ENCODE results near the gene ZNF43. TPM values are rescaled to one million over a fixed set of nuclear protein-coding genes. Genes with fewer than 3 reads are reported as not detected.
"Not testable (repeated sequence)": the region's sequence is repeated elsewhere in the genome, so short reads cannot be mapped to it uniquely, and the experiment has no call there.

Gene ZNF43
- total and polyA plus RNA-seq, 2 donors (not counting 1 experiment from before 2014, with no cell fraction given), result 10.8 to 59.8 TPM

DNA sequence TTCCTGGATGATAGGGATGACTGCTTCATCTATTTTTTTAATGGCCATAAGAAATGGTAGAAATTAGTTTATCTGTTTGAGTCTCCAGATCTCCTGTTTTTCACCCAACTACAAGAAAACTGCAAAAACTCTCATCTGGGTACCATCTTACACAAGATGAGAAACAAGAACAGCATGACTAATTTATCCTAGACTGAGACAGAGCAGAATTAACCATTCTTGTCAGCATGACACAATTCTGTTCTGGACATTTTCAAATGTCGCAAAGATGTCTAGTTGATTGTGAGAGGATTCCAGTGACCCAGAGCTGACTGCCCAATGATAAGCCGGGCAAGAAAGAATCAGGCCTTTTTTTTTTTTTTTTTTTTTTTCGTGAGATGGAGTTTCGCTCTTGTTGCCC, 12.8 kb downstream of the ZNF43 start:
- Histone ChIP-seq H3K4me3 (ENCODE audit: control extremely low read depth in 1 of 5, extremely low read depth in 1 of 5, insufficient read depth in 1 of 5, low read depth in 2 of 5, low read length in 4 of 5) (no peak overlapping the region), H4K20me1 (ENCODE audit: control insufficient read depth, insufficient read depth, low read length, poor library complexity, severe bottlenecking) (no peaks in the 10 kb centered on the region), H3K27ac (ENCODE audit: low read length in 2 of 2) (no peak overlapping the region), H3K36me3 (replicated peaks in 1 of 2; ENCODE audit: control extremely low read depth in 1 of 2, control insufficient read depth in 1 of 2, extremely low read depth in 1 of 2, insufficient read depth in 2 of 2, low read length in 1 of 2) (peaks cover 9 to 19% of the 10 kb centered on the region in 2 experiments), H3K79me2 (ENCODE audit: control insufficient read depth, insufficient read depth, low read length) (peaks cover 50% of the 10 kb centered on the region), H3K27me3 (replicated peaks in 1 of 4; ENCODE audit: control extremely low read depth in 1 of 4, control insufficient read depth in 3 of 4, insufficient read depth in 4 of 4, low read length in 3 of 4) (no peaks in the 10 kb centered on the region), H3K9me3 (ENCODE audit: control extremely low read depth in 1 of 3, control insufficient read depth in 2 of 3, insufficient read depth in 1 of 3, low read length in 2 of 3) (peaks cover 12 to 57% (median 16%) of the 10 kb centered on the region in 3 donors), H2AFZ (ENCODE audit: insufficient read depth, low read depth, low read length, poor library complexity, severe bottlenecking) (no peak overlapping the region), H3K4me2 (replicated peaks; ENCODE audit: low read depth, low read length, poor library complexity, severe bottlenecking) (no peak overlapping the region), H3K9ac (ENCODE audit: low read length) (no peak overlapping the region), H3K4me1 (ENCODE audit: control insufficient read depth in 2 of 2, insufficient read depth in 2 of 2, low read length in 2 of 2) (no peaks in the 10 kb centered on the region)
- DNase-seq, result no peak
- Mint-ChIP-seq H3K4me1 (no peaks in the 10 kb centered on the region), H3K9me3 (ENCODE audit: insufficient read depth) (peaks cover 2% of the 10 kb centered on the region), H3K27me3 (no peaks in the 10 kb centered on the region), H3K4me3 (no peak overlapping the region), H3K27ac (no peak overlapping the region)
- TF ChIP-seq, protein P1, sequence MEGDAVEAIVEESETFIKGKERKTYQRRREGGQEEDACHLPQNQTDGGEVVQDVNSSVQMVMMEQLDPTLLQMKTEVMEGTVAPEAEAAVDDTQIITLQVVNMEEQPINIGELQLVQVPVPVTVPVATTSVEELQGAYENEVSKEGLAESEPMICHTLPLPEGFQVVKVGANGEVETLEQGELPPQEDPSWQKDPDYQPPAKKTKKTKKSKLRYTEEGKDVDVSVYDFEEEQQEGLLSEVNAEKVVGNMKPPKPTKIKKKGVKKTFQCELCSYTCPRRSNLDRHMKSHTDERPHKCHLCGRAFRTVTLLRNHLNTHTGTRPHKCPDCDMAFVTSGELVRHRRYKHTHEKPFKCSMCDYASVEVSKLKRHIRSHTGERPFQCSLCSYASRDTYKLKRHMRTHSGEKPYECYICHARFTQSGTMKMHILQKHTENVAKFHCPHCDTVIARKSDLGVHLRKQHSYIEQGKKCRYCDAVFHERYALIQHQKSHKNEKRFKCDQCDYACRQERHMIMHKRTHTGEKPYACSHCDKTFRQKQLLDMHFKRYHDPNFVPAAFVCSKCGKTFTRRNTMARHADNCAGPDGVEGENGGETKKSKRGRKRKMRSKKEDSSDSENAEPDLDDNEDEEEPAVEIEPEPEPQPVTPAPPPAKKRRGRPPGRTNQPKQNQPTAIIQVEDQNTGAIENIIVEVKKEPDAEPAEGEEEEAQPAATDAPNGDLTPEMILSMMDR (IDR thresholded peaks at IDR 0.05), result no peak
- TF ChIP-seq EZH2 (IDR thresholded peaks at IDR 0.05; ENCODE audit: borderline replicate concordance, insufficient read depth, low read depth, low read length, poor library complexity, severe bottlenecking), result no peak
- CTCF ChIA-PET, result no interaction called here
- WGBS (ENCODE audit: insufficient coverage), result 95% methylated on average over 2 of the region's 4 CpGs
- POLR2A ChIA-PET, result no interaction called here
- intact Hi-C loops (cut with micrococcal nuclease), result no loop called here
- ATAC-seq (ENCODE audit: low read depth), result no peak

DNA sequence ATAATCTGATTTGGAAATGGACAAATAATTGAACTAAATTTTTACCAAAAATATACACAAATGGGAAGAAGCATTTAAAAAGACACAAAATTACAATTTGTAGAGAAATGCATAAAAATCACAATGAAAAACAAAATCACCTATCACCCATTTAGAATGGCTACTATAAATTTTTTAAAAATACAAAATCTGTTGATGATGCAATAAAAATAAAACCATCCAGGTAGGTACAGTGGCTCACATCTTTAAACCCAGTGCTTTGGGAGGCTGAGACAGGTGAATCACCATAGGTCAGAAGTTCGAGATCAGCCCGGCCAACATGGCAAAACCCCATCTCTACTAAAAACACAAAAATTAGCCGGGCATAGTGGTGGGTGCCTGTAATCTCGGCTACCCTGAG, 23.5 kb downstream of the ZNF43 start:
- Mint-ChIP-seq H3K27ac (no peak overlapping the region), H3K4me3 (no peak overlapping the region), H3K27me3 (no peaks in the 10 kb centered on the region), H3K9me3 (ENCODE audit: insufficient read depth) (peaks cover 18% of the 10 kb centered on the region), H3K4me1 (no peaks in the 10 kb centered on the region)
- ChIA-PET POLR2A (no interaction called here), CTCF (no interaction called here)
- Histone ChIP-seq H3K27me3 (replicated peaks in 1 of 4; ENCODE audit: control extremely low read depth in 1 of 4, control insufficient read depth in 3 of 4, insufficient read depth in 4 of 4, low read length in 3 of 4) (no peaks in the 10 kb centered on the region), H3K9ac (ENCODE audit: low read length) (no peak overlapping the region), H3K4me3 (ENCODE audit: control extremely low read depth in 1 of 5, extremely low read depth in 1 of 5, insufficient read depth in 1 of 5, low read depth in 2 of 5, low read length in 4 of 5) (no peak overlapping the region), H3K27ac (ENCODE audit: low read length in 2 of 2) (no peak overlapping the region), H4K20me1 (ENCODE audit: control insufficient read depth, insufficient read depth, low read length, poor library complexity, severe bottlenecking) (no peaks in the 10 kb centered on the region), H2AFZ (ENCODE audit: insufficient read depth, low read depth, low read length, poor library complexity, severe bottlenecking) (no peak overlapping the region), H3K9me3 (ENCODE audit: control extremely low read depth in 1 of 3, control insufficient read depth in 2 of 3, insufficient read depth in 1 of 3, low read length in 2 of 3) (peaks cover 34 to 78% (median 48%) of the 10 kb centered on the region in 3 donors), H3K4me2 (replicated peaks; ENCODE audit: low read depth, low read length, poor library complexity, severe bottlenecking) (no peak overlapping the region), H3K4me1 (ENCODE audit: control insufficient read depth in 2 of 2, insufficient read depth in 2 of 2, low read length in 2 of 2) (no peaks in the 10 kb centered on the region), H3K36me3 (replicated peaks in 1 of 2; ENCODE audit: control extremely low read depth in 1 of 2, control insufficient read depth in 1 of 2, extremely low read depth in 1 of 2, insufficient read depth in 2 of 2, low read length in 1 of 2) (peaks cover 32 to 73% of the 10 kb centered on the region in 2 experiments), H3K79me2 (ENCODE audit: control insufficient read depth, insufficient read depth, low read length) (no peaks in the 10 kb centered on the region)
- DNase-seq (no peak), ATAC-seq (ENCODE audit: low read depth) (no peak)
- intact Hi-C loops (cut with micrococcal nuclease), result no loop called here
- WGBS (ENCODE audit: insufficient coverage), result no CpG with 5 or more reads among the region's 4 CpGs
- no peak for TF ChIP-seq EZH2 (IDR thresholded peaks at IDR 0.05; ENCODE audit: borderline replicate concordance, insufficient read depth, low read depth, low read length, poor library complexity, severe bottlenecking)
- TF ChIP-seq, protein P1 (IDR thresholded peaks at IDR 0.05), result no peak

DNA sequence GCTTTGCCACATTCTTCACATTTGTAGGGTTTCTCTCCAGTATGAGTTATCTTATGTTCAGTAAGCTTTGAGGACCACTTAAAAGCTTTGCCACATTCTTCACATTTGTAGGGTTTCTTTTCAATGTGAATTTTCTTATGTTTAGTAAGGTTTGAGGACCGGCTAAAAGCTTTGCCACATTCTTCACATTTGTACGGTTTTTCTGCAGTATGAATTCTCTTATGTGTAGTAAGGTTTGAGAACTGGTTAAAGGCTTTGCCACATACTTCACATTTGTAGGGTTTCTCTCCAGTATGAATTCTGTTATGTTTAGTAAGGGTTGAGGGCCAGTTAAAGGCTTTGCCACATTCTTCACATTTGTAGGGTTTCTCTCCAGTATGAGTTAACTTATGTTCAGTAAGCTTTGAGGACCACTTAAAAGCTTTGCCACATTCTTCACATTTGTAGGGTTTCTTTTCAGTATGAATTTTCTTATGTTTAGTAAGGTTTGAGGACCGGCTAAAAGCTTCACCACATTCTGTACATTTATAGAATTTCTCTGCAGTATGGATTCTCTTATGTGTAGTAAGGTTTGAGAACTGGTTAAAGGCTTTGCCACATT, 27.5 kb downstream of the ZNF43 start:
- peaks cover 25% of the 10 kb centered on the region for H3K9me3 Mint-ChIP-seq (ENCODE audit: insufficient read depth)
- H3K4me2 ChIP-seq (replicated peaks; ENCODE audit: low read depth, low read length, poor library complexity, severe bottlenecking); H3K79me2 ChIP-seq (ENCODE audit: control insufficient read depth, insufficient read depth, low read length); H3K27me3 ChIP-seq (replicated peaks in 1 of 4; ENCODE audit: control extremely low read depth in 1 of 4, control insufficient read depth in 3 of 4, insufficient read depth in 4 of 4, low read length in 3 of 4); POLR2A ChIA-PET; H3K27ac Mint-ChIP-seq; H4K20me1 ChIP-seq (ENCODE audit: control insufficient read depth, insufficient read depth, low read length, poor library complexity, severe bottlenecking); H2AFZ ChIP-seq (ENCODE audit: insufficient read depth, low read depth, low read length, poor library complexity, severe bottlenecking); H3K4me1 ChIP-seq (ENCODE audit: control insufficient read depth in 2 of 2, insufficient read depth in 2 of 2, low read length in 2 of 2); H3K27ac ChIP-seq (ENCODE audit: low read length in 2 of 2); intact Hi-C loops (cut with micrococcal nuclease); H3K27me3 Mint-ChIP-seq; ATAC-seq (ENCODE audit: low read depth); H3K4me1 Mint-ChIP-seq; H3K4me3 Mint-ChIP-seq; DNase-seq: not testable (repeated sequence)
- WGBS (ENCODE audit: insufficient coverage), result no CpG with 5 or more reads among the region's 3 CpGs
- peaks cover 25 to 85% (median 44%) of the 10 kb centered on the region in 3 donors for H3K9me3 ChIP-seq (ENCODE audit: control extremely low read depth in 1 of 3, control insufficient read depth in 2 of 3, insufficient read depth in 1 of 3, low read length in 2 of 3)
- CTCF ChIA-PET, result interaction anchor here (1.1 kb wide), 1 partner anchor 43 kb away, joined by 3 read pairs; no protein-coding TSS in a partner anchor
- H3K9ac ChIP-seq (ENCODE audit: low read length), result peak overlapping the region; percentile 2
- peak overlapping the region in 1 of 5 experiments; percentile 31 for H3K4me3 ChIP-seq (ENCODE audit: control extremely low read depth in 1 of 5, extremely low read depth in 1 of 5, insufficient read depth in 1 of 5, low read depth in 2 of 5, low read length in 4 of 5)
- peaks cover 20 to 40% of the 10 kb centered on the region in 2 experiments for H3K36me3 ChIP-seq (replicated peaks in 1 of 2; ENCODE audit: control extremely low read depth in 1 of 2, control insufficient read depth in 1 of 2, extremely low read depth in 1 of 2, insufficient read depth in 2 of 2, low read length in 1 of 2)
